Heart right ventricle (tissue), 16 donors: ENCODE measurements around the gene SFXN5. TPM values are rescaled to one million over a fixed set of nuclear protein-coding genes. Genes with fewer than 3 reads are reported as not detected.

Experiments used
- ATAC-seq, 8 donors: fragments of 200-7000 bp; cut with Tn5 transposase; one replicate each; pipeline ENCODE4 v1.9.1; 2020; ENCODE audit warnings: mild to moderate bottlenecking in 8 of 8, moderate library complexity in 8 of 8, moderate number of reproducible peaks in 1 of 8
- DNase-seq, 2 donors: peaks; one replicate each; pipeline ENCODE4 v3.0.0-alpha.2; 2020
- H3K27ac ChIP-seq, 10 donors: fragments of 200-600 bp; sonication (generic) in 2 of 10; one replicate each; pipeline versions ENCODE4 v1.5.0 to v1.8.0; 2020 to 2022; ENCODE audit warnings: mild to moderate bottlenecking in 3 of 10
- H3K27me3 ChIP-seq, 7 donors: fragments of 200-600 bp; one replicate each; pipeline ENCODE4 v1.8.0; 2021 to 2022; ENCODE audit warnings: mild to moderate bottlenecking in 2 of 7
- H3K36me3 ChIP-seq, 9 donors: fragments of 200-600 bp; sonication (generic) in 1 of 9; one replicate each; pipeline versions ENCODE4 v1.5.0 to v1.8.0; 2020 to 2022; ENCODE audit warnings: mild to moderate bottlenecking in 2 of 9
- H3K4me1 ChIP-seq, 9 donors: fragments of 200-600 bp; sonication (generic) in 1 of 9; one replicate each; pipeline versions ENCODE4 v1.5.0 to v1.8.0; 2020 to 2022; ENCODE audit warnings: mild to moderate bottlenecking in 4 of 9
- H3K4me3 ChIP-seq, 10 donors: fragments of 200-600 bp; sonication (generic) in 2 of 10; one replicate each; pipeline versions ENCODE4 v1.5.0 to v1.8.0; 2020 to 2022; ENCODE audit warnings: mild to moderate bottlenecking in 7 of 10, moderate library complexity in 2 of 10
- H3K9me3 ChIP-seq, 11 donors: fragments of 200-600 bp in 10 of 11; sonication (generic) in 2 of 11; one replicate each; pipeline versions ENCODE4 v1.5.0 to v1.8.0; 2013 to 2022; ENCODE audit warnings: mild to moderate bottlenecking in 2 of 11, control low read depth in 1 of 11, moderate library complexity in 1 of 11
- WGBS, 2 donors: extraction: QIAGEN DNeasy Blood & Tissue Kit; methylation state at CpG; one replicate each; pipeline ENCODE4 v1.1.7; 2013; ENCODE audit warnings: inconsistent platforms in 1 of 2; 5-methylcytosine and 5-hydroxymethylcytosine counted together
- intact Hi-C, 10 donors: fragments of 100-400 bp; cut with DNase I; formaldehyde crosslinking; loops; one replicate each; pipeline versions ENCODE4 v1.11.1 to v1.14.2; 2022
- polyA plus RNA-seq, 2 donors: library from polyadenylated mRNA; stranded (reverse); fragments of 200-250 nt; gene quantifications; one replicate each; pipeline ENCODE4 v1.2.3, GENCODE V29; 2013
- total RNA-seq, 10 donors: library from RNA; stranded (reverse); fragmentation: NEBNext Ultra II Directional in 3 of 10; extraction: Animal tissue kit (Norgen Biotek cat#: 25700) in 3 of 10; gene quantifications; one replicate each; pipeline versions ENCODE4 v1.2.1 to v1.2.4, GENCODE V29; 2021 to 2023
- TF ChIP-seq, protein P1 (sequence below), 9 donors: fragments of 200-600 bp; sonication (generic) in 2 of 9; IDR thresholded peaks; one replicate each; pipeline versions ENCODE4 v1.5.0 to v1.8.0; 2021 to 2022; ENCODE audit warnings: antibody characterized with exemption in 9 of 9, mild to moderate bottlenecking in 5 of 9, moderate library complexity in 1 of 9
- donor health status: Arrhythmogenic right ventricular cardiomyopathy.
- donor health status: ischemic (EF 13 %, LVEDD 7.1; RV severe dilation, severe dysfunction).
- donor health status: healthy with polysubstance abuse.
- donor health status: DM: no; HTN: yes; CAD: no.
- donor health status: DM: no; HTN: no; CAD: no.
- donor health status: ischemic (EF 25% LVEDD 6.9; RV normal size, moderate dysfunction).
- donor health status: ischemic (EF 25% LVEDD 5.7; RV mildly dilated, moderate dysfunction).
- donor health status: healthy.
- donor health status: DM: yes; HTN: yes; CAD: no.
- donor health status: Ischemic cardiomyopathy.
- donor health status: ischemic (EF 35%, LVEDD 5.7; RV mildly dilated, moderate dysfunction).
- donor health status: nonischemic (EF 11% LVEDD 7.7; RV severe dilation, severe dysfunction).
- donor health status: DM: yes; HTN: yes; CAD: no.
- donor health status: PGD.
- donor health status: ischemic (EF 29% LVEDD 5.4; RV normal size, mild dysfunction).
- donor health status: nonischemic (EF 23%, LVEDD 6.1; RV moderate dilation, normal function).

SFXN5 gene
- total and polyA plus RNA-seq, 12 donors: 4.4 to 11.8 (median 9.7) TPM

DNA sequence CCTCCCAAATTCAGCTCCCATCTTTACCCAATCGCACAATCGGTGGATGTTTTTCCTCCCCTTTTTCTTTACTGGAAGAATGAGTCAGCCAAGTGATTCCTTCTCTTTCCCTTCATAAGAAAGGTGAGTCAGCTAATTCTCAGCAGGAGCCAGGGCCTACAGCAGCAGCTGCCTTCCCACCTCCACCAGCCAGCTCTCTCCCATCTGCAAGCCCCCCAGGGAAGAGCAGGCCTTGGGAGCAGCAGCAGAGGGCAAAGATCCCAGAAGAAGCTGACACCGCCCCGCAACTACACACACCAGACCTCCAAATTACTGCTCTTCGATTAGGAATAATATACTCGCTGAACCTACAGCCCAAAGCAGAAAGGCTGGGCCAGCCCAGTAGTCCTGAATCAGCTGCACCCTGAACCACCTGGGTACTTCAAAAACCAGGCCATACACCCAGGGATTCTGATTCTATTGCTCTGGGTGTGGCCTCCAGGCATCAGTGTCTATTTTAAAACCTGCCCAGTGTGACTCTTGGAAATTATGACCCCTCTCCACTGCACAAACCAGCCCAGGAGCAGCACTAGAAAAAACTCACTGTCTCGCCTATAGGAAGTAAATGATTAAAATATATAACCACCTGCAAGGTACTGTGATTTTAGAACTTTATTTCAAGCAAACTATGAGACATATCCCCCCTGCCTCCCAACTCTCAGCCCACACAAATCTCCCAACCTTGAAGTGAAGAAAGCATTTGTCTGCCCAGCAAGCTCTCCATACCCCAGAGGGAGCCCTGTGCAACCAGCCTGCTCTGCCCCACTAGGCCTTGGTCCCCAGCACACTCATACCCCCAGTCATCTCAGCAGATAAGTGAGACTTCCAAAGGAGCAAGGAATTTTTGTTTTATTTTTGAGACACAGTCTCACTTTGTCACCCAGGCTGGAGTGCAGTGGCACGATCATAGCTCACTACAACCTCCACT lies 7.3 kb downstream of the SFXN5 start:
- H3K4me1 ChIP-seq: peaks cover 2 to 32% (median 16%) of the 10 kb centered on the region in 9 donors
- WGBS, 2 donors: 87 to 89% methylated on average over 8 of the region's 8 CpGs
- H3K27me3 ChIP-seq: no peaks in the 10 kb centered on the region
- no peak for DNase-seq
- intact Hi-C loops: loop anchor here in 1 of 10 donors (10.0 kb wide), 1 partner anchor 169 kb away; no protein-coding TSS in a partner anchor
- H3K4me3 ChIP-seq: no peak overlapping the region
- H3K9me3 ChIP-seq: no peaks in the 10 kb centered on the region
- H3K27ac ChIP-seq: peak overlapping the region in 8 of 10 donors; percentile 16 to 81 (median 42)
- peak in 7 of 8 donors; percentile 55 to 80 (median 68) for ATAC-seq
- H3K36me3 ChIP-seq: peaks cover 0 to 4% (median 0%) of the 10 kb centered on the region in 9 donors
- TF ChIP-seq, protein P1, sequence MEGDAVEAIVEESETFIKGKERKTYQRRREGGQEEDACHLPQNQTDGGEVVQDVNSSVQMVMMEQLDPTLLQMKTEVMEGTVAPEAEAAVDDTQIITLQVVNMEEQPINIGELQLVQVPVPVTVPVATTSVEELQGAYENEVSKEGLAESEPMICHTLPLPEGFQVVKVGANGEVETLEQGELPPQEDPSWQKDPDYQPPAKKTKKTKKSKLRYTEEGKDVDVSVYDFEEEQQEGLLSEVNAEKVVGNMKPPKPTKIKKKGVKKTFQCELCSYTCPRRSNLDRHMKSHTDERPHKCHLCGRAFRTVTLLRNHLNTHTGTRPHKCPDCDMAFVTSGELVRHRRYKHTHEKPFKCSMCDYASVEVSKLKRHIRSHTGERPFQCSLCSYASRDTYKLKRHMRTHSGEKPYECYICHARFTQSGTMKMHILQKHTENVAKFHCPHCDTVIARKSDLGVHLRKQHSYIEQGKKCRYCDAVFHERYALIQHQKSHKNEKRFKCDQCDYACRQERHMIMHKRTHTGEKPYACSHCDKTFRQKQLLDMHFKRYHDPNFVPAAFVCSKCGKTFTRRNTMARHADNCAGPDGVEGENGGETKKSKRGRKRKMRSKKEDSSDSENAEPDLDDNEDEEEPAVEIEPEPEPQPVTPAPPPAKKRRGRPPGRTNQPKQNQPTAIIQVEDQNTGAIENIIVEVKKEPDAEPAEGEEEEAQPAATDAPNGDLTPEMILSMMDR (IDR thresholded peaks at IDR 0.05): no peak

DNA sequence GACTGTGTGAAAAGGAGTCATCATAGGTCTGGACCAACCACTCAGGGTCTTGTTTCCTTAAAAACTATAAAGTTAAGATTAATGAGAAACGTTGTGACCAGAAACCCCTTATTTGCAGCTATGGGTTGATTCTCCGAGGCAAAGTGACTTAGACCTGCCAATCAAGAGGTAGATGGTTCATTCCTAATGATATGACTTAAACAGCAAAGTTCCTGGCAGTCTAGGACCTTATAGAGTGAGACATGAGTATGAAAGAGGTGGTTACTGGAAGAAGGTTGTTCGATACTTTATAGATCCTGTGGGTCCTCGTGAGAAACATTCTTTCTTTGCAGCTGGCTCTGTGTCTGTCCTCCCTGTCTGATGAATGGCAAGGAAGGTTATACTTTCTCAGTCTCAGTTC lies 8.0 kb downstream of the SFXN5 start:
- no peak for DNase-seq
- Histone ChIP-seq H3K27ac (peak overlapping the region in 7 of 10 donors; percentile 16 to 81 (median 45)), H3K9me3 (no peaks in the 10 kb centered on the region), H3K4me1 (peaks cover 0 to 27% (median 10%) of the 10 kb centered on the region in 9 donors), H3K4me3 (no peak overlapping the region), H3K36me3 (peaks cover 0 to 5% (median 0%) of the 10 kb centered on the region in 9 donors), H3K27me3 (no peaks in the 10 kb centered on the region)
- intact Hi-C loops: loop anchor here in 1 of 10 donors (10.0 kb wide), 1 partner anchor 169 kb away; no protein-coding TSS in a partner anchor
- ATAC-seq: no peak
- TF ChIP-seq, protein P1 (IDR thresholded peaks at IDR 0.05): no peak
- WGBS, 2 donors: 83 to 84% methylated on average over 4 of the region's 4 CpGs

DNA sequence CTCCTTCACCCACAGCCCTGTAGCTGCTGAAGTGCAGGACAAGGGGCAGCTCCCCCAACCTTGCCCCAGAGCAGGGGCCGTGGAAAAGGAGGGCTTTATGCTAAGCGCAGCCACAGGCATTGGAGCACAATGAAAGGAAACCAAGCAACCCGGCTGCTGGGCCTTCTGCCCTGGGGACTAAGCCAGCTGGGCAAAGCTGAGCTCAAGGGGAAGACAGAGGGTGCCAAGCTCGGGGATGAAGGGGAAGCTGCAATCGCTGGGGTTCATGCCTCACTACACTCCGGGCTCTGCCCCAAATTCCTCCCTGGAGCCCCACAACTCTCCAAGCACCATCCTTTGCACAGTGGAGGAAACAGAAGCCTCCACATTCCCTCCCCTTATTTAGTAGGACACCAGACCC lies 12.4 kb downstream of the SFXN5 start:
- peaks cover 0 to 35% (median 20%) of the 10 kb centered on the region in 9 donors for H3K36me3 ChIP-seq
- H3K4me3 ChIP-seq: no peak overlapping the region
- ATAC-seq (no peak), DNase-seq (no peak)
- TF ChIP-seq, protein P1 (IDR thresholded peaks at IDR 0.05): no peak
- no peaks in the 10 kb centered on the region for H3K27me3 ChIP-seq
- intact Hi-C loops: no loop called here
- H3K27ac ChIP-seq: no peak overlapping the region
- peaks cover 0 to 17% (median 0%) of the 10 kb centered on the region in 11 donors for H3K9me3 ChIP-seq
- H3K4me1 ChIP-seq: peaks cover 0 to 21% (median 5%) of the 10 kb centered on the region in 9 donors
- 81 to 88% methylated on average over 6 of the region's 6 CpGs for WGBS, 2 donors

DNA sequence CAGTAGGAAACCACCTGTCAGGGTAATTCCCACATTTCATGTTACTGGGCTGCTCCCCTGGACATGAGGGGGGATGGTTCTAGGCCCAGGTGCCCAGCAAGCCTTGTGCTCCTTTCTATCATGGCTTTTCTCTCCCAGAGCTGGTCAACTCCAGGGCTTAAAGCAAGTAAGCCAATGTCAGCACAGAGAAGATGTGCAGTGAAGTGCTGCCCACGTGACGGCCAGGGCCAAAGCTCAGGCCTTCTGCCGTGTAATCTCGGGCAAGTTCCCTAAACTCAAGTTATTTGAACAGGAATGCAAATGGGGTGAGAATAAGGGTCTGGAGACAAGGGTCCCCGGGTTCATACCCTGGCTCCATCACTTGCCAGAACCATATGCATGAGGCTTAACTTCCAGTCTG lies 16.5 kb downstream of the SFXN5 start:
- Histone ChIP-seq H3K27me3 (no peaks in the 10 kb centered on the region), H3K36me3 (peaks cover 0 to 46% (median 20%) of the 10 kb centered on the region in 9 donors), H3K4me3 (no peak overlapping the region), H3K9me3 (peaks cover 0 to 17% (median 0%) of the 10 kb centered on the region in 11 donors), H3K27ac (no peak overlapping the region), H3K4me1 (peaks cover 0 to 6% (median 0%) of the 10 kb centered on the region in 9 donors)
- DNase-seq (no peak), ATAC-seq (no peak)
- TF ChIP-seq, protein P1 (IDR thresholded peaks at IDR 0.05): no peak
- WGBS, 2 donors: 74 to 84% methylated on average over 5 of the region's 5 CpGs
- intact Hi-C loops: no loop called here
